Stimulated activated CD8-positive, alpha-beta memory T cell treated with anti-CD3 and anti-CD28 coated beads, Interleukin-2, amount 100 ng/mL, for 48 hours (primary cell): ENCODE data around the gene PRR27.

Experiments used
- DNase-seq, 2 donors: peaks; one replicate each; pipeline ENCODE4 v3.0.0-alpha.2; 2020; ENCODE audit warnings: low read depth in 2 of 2

PRR27 gene

GRCh38 chr4:70153937-70154336 lies at the start of gene PRR27:
PRR27 (plus strand) TSS chr4:70154237; CDS start chr4:70154376, 139 bp downstream.
- no peak for DNase-seq

GRCh38 chr4:70110917-70111316 lies 43.1 kb upstream of the PRR27 start:
- DNase-seq, result no peak

DNA sequence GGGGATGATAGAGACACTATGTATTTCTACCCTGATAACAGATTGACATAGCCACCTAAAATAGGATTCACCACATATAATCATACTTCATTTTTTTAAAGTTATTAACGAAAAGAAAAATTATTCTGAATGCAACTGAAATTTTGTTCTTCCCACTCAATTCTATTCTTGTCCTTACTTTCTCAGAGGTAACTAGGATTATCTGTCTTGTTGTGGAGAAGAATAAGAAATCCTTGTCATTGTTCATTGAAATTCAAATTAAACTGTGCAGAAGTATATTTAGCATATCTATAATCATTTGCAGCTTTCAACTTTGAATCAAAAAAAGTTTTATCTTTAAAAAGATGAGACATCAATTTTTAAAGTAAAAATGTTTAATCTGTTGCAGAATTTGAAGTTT lies 40.4 kb upstream of the PRR27 start:
- DNase-seq, result no peak

- no peak for DNase-seq
Measured at GRCh38 chr4:70114096-70114495, 39.9 kb upstream of the PRR27 start.

DNA sequence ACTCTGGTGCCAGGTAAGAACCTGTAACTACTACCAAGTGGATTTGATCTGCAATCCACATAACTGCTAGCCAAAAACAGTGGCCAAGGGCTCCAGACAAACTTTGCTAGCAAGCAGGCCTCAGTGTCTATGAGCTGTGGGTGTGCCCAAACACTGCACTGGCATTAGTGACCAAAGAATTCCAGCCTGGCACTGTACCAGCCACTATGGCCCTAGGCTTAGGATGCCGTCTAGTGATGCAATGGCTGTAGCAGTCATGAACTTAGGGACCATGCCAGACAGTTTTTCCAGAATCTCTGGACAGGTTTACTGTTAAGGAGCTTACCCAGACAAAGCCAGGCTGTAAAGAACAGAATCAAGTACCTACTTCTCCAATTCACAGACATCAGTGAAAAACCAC lies 33.7 kb upstream of the PRR27 start:
- no peak for DNase-seq

DNA sequence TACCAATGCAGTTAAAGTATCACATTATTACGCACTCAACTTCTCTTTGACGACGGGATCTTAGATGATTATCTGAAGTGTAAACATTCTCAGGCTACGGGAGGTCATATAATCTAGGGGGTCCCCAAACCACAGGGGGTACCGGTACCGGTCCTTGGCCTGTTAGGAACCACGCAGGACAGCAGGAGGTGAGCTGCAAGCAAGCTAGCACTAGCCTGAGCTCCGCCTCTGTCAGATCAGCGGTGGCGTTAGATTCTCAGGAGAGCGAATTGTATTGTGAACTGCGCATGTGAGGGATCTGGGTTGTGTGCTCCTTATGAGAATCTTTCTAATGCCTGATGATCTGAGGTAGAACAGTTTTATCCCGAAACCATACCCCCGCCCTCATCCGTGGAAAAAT lies 20.6 kb upstream of the PRR27 start:
- DNase-seq, result no peak

DNA sequence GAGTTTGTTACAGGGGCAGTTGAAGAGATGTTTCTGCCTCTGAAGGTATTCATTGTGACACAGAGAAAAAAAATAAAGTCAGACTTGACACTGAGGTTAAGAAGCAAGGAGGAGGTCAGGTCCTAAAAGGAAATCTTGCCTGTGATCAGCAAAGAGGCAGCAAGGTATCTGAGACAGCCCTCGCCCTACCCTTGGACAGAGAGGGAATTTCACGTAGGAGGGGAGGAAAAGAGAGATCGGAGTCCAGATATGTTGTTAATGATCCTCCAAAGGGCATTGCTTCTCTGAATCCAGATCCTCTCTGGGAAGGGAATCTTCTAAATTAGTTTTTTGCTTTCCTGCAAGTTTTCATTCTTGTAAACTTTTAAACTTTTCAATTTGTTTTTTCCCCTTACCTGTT lies 15.3 kb upstream of the PRR27 start:
- DNase-seq, result no peak

DNA sequence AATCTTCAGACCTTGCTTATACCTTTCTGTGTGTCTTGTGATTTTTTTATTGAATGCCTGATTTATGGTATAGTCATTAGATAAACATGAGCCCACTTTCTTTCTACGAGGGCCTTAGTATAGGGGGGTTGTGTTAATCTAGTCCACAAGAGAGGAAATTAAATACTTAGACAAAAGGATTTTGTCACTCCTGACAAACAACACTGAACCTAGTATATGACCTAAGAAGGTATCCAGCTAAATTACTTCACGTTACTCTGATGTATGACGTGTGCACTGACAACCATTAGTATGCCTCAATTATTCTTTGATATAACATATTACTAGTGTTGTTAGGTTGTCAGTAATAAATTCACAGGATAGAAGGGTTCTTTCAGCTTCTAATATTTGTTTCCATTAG lies 2.8 kb upstream of the PRR27 start:
- no peak for DNase-seq

- DNase-seq, result no peak
Measured at GRCh38 chr4:70152088-70152487, 1.9 kb upstream of the PRR27 start.

DNA sequence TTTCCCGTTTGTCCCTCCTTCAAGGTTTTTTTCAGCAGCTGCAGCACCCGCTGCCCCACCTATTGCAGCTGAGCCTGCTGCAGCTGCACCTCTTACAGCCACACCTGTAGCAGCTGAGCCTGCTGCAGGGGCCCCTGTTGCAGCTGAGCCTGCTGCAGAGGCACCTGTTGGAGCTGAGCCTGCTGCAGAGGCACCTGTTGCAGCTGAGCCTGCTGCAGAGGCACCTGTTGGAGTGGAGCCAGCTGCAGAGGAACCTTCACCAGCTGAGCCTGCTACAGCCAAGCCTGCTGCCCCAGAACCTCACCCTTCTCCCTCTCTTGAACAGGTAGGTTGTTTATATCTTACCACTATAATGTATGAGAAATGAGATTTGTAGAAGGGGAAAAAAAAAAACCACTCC lies 4.5 kb downstream of the PRR27 start:
- no peak for DNase-seq

DNA sequence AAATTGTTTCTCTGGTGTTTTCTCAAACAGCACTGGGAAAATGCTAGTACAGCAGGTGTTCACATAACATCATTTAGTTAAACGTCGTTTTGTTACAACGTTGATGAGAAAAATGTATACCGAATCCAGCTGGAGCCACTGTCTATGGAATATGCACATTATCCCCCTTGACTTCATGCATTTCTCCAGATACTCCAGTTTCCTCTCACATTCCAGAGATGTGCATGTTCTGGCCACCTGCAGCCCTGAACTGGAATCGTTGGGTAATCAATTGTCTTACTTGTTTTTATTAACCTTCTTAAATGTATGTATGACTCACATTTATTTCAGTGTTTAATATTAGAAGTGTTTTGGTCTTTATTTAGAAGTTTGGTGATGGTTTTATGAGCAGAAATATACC lies 23.1 kb downstream of the PRR27 start:
- DNase-seq, result no peak

DNA sequence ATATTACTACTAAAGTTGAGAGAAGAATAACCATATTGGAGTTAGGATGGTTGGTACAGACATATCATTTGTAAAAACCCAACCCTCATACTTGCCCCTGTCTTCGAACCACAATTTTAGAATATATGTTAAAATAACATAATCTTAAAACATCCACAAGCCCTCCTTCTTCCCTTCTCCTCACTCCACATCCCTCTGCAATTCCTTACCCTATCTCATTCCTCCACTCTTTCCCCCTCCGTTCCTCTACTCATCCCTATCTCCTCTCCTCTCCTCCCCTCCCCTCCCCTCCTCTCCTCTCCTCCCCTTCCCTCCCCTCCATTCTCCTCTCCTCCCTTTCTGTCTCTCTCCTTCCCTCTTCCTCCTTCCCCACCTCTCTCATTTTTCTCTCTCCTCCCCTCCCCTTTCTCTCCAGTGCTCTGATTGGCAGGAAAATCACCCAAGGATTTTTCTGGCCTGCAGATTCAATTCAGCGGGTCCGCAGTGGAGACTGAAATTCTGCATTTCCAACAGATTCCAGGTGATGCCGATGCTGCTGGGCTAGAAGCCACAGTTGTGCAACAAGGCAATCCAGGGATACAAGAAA lies 24.1 kb downstream of the PRR27 start:
- no peak for DNase-seq

DNA sequence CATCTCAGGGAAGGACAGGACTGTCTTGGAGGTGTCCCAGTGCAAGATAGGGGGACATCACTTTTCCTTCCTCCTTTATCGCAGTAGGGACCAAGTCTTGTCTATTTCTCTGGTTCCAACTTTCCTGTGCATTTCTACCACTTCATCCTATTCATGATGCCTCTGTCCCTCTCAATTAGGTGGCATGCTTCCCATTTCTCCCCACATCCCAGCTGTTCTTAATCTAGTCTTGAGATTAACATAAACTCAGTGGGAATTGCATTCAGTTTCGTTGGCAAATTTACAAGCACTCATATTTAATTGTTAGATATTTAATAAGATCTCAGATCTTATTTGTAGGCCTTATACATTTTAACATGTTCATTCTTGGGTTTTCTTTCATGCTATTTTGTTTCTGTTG lies 25.8 kb downstream of the PRR27 start:
- no peak for DNase-seq

- DNase-seq, result no peak
Measured at GRCh38 chr4:70181864-70182263, 27.8 kb downstream of the PRR27 start.

- no peak for DNase-seq
Measured at GRCh38 chr4:70182517-70183167, 28.6 kb downstream of the PRR27 start.

DNA sequence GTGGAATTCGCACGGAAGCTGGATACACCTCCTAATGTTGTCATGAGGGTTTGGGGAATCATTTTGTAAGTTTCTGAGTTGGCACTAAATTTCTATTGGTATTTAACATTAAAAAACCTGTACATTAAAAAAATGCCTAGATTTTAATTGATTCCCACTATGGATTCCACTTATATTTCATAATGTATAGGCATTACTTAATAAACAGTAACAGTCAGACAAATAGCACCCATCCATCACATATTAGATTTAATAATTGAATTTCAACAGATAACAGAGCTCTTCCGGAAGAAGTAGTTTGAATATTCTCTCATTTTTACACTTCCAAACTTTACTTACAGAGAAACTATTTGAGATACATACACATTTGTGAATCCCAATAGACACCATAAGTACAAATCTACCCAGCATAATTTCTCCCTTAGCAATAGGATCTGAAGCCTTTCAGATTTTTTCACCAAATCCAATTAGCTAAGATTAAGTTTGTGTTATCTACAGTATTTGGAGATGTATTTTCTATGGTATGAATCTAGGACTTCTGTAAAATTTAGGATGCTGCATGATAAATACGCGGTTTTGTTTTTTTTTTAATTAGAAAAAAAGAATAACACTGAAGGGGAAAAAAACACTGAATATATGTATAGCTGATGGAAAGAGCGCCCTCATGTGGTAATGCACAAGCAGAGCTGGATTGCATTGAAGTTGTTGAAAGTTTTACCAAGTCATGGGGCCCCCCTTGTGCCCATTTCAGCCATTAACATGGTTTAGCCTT lies 29.3 kb downstream of the PRR27 start:
- DNase-seq, result peak in 1 of 2 donors; percentile 1

DNA sequence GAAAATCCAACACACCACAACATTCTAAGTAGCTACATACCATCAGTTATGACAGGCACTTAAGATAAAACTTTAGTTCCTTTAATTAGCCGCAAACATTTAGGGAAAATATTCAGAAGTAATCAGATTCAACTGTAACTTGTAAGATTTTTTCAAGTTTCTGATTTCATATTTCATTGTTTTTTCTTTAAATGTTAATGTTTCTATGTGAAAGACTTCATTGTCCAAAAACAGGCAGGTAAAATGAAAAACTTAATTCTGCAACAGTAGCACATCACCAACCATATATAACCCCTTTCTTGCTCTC lies 29.9 kb downstream of the PRR27 start:
- DNase-seq, result no peak

GRCh38 chr4:70187216-70187615 lies 33.2 kb downstream of the PRR27 start:
- no peak for DNase-seq

DNA sequence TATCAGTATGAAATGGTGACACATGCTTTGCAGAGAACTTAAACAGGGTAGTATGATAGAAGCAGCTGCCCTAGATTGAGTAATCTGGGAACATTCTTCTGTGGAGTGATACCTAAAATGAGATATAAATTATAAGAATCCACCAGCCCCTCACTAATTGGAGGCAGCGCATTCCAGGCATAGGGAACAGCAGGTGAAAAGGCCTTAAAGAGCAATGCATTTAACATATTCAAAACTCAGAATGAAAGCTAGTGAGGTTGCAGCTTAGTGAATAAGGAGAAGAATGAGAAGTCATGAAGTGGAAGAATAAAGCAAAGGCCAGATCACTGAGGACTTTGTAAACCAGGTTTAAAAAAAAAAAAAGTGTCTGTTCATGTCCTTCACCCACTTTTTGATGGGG lies 36.5 kb downstream of the PRR27 start:
- no peak for DNase-seq

DNA sequence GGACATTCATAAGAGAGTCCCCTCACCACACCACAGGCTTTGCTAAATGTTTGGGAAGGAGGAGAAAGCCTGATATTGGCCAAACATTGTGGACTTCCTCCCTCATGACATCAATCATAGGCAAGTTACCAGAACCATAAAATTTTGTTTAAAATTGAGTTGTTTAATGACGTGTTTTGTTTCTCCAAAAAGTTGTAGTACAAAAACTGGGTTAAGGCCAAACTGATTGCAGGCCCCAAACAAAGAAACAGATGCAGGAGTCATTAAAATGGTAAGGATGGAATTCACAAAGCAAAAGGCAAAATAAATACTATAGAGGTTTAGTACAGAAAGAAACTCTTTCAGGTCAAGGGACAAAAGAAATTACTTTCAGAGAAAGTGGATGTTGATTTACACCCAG lies 37.6 kb downstream of the PRR27 start:
- DNase-seq, result no peak

GRCh38 chr4:70192895-70193294 lies 38.9 kb downstream of the PRR27 start:
- no peak for DNase-seq

GRCh38 chr4:70195425-70195824 lies 41.4 kb downstream of the PRR27 start, which contains the start of gene ODAM:
ODAM (plus strand) TSS chr4:70195725; CDS start chr4:70196544, 819 bp downstream.
- no peak for DNase-seq

DNA sequence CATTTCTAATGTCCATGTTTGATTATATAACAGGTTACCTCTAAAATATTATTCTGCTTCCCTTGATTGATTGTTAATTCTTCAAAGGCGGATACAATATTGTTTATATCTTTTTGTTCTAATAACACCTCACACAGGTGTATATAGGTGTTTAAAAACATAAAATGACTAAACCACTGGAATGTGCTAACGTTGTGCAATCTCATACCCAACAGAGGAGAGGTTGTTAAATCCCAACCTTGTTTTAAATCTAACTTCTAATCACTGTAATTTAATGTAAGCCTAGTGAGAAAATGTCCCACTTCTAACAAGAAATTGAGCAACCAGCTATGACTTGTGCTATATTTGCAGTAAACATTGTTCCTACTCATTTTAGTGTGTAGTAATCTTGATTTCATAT lies 42.8 kb downstream of the PRR27 start:
- no peak for DNase-seq
